ENCODE data around the gene RAPGEF5. TPM values are rescaled to one million over a fixed set of nuclear protein-coding genes. Genes with fewer than 3 reads are reported as not detected.

RAPGEF5 gene
- total and polyA plus RNA-seq, 9 donors, result 6.4 to 22.5 (median 10.4) TPM

DNA sequence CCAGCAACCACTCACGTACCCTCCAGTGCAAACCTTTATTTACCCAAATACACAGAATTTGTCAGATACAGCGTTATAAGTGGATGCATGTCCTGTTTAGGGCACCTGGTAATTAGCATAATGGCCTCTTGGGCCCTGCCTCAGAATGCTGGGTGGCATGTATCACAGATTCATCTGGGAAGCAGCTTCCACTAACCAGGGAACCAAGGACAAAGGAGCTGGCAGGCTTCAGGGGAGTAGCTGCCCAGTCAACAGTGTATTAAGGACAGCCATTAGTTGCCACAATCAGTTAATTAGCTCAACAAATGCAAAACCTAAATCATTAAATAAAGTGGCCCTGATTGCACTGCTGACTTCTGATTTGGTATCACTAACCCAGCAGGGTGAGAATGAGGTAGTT, 105.7 kb downstream of the RAPGEF5 start:
- WGBS, 3 donors, result 93 to 96% (median 95%) methylated on average over 2 of the region's 2 CpGs
- Histone ChIP-seq H3K4me1 (ENCODE audit: insufficient read depth) (no peaks in the 10 kb centered on the region), H3K27ac (no peak overlapping the region), H3K9me3 (no peaks in the 10 kb centered on the region), H3K36me3 (no peaks in the 10 kb centered on the region), H3K4me3 (no peak overlapping the region), H3K27me3 (no peaks in the 10 kb centered on the region)
- no peak for TF ChIP-seq POLR2A (IDR thresholded peaks at IDR 0.05)
- TF ChIP-seq EP300 (IDR thresholded peaks at IDR 0.05), result no peak
- TF ChIP-seq, protein P1, sequence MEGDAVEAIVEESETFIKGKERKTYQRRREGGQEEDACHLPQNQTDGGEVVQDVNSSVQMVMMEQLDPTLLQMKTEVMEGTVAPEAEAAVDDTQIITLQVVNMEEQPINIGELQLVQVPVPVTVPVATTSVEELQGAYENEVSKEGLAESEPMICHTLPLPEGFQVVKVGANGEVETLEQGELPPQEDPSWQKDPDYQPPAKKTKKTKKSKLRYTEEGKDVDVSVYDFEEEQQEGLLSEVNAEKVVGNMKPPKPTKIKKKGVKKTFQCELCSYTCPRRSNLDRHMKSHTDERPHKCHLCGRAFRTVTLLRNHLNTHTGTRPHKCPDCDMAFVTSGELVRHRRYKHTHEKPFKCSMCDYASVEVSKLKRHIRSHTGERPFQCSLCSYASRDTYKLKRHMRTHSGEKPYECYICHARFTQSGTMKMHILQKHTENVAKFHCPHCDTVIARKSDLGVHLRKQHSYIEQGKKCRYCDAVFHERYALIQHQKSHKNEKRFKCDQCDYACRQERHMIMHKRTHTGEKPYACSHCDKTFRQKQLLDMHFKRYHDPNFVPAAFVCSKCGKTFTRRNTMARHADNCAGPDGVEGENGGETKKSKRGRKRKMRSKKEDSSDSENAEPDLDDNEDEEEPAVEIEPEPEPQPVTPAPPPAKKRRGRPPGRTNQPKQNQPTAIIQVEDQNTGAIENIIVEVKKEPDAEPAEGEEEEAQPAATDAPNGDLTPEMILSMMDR (IDR thresholded peaks at IDR 0.05), result no peak
- intact Hi-C loops (cut with DNase I), result no loop called here
- DNase-seq, result no peak

DNA sequence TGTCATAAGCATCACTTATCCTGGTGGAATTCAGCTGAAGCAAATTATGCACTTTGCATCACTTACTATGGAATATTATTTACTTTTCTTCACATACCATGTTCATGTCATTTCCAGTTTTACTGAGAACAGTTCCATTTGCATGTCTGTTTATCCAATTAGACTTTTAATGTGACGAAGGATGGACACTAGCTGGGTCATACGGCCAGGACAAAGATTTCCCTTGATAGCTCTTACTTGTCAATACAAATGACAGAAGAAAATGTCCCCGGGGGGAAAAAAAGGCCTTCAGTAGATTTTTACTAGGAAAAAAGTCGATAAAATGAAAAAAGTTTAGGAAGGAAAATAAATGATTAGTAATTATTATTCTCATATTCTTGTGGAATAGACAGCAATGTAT, 106.6 kb downstream of the RAPGEF5 start:
- intact Hi-C loops (cut with DNase I), result no loop called here
- H3K9me3 ChIP-seq, result no peaks in the 10 kb centered on the region
- no peak for DNase-seq
- TF ChIP-seq, protein P1 (IDR thresholded peaks at IDR 0.05), result no peak
- TF ChIP-seq POLR2A (IDR thresholded peaks at IDR 0.05), result no peak
- TF ChIP-seq EP300 (IDR thresholded peaks at IDR 0.05), result no peak
- no peak overlapping the region for H3K27ac ChIP-seq
- WGBS, 3 donors, result 90 to 94% (median 94%) methylated on average over 4 of the region's 4 CpGs
- no peaks in the 10 kb centered on the region for H3K4me1 ChIP-seq (ENCODE audit: insufficient read depth)
- H3K36me3 ChIP-seq, result no peaks in the 10 kb centered on the region
- H3K4me3 ChIP-seq, result no peak overlapping the region
- H3K27me3 ChIP-seq, result no peaks in the 10 kb centered on the region

DNA sequence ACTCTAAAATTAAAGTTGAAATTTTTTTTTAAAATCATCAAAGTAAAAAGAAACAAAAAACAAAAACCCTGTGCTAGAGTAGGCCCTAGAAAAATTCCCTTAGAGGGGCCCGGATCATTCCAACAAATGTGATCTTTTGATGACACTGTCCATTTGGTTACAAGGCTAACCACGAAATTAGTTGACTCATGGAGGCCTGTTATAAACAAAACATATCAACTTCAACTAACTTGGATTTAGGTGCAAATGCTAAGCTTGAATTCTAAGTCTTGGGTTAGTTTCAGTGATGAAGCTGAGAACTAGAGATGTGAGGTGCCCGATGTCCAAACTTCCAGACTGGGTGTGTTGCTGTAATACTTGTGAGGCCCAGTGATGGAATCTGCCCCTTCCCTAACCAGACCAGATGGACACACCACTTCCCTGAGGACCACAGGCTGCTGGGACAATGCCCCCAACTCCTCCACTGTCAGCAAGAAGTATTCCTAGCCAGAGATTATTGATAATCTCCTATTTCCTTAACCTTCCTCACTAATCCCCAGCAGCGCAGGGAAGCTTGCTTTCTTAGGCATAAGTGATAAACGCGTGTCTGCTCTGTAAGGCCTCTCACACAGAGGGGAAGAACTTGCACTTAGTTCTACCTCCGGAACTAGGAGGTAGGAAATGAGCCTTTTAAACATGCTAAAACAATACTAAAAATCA, 108.7 kb downstream of the RAPGEF5 start:
- Histone ChIP-seq H3K9me3 (no peaks in the 10 kb centered on the region), H3K4me3 (no peak overlapping the region), H3K27me3 (no peaks in the 10 kb centered on the region), H3K36me3 (no peaks in the 10 kb centered on the region), H3K4me1 (ENCODE audit: insufficient read depth) (no peaks in the 10 kb centered on the region), H3K27ac (no peak overlapping the region)
- intact Hi-C loops (cut with DNase I), result no loop called here
- TF ChIP-seq, protein P1 (IDR thresholded peaks at IDR 0.05), result no peak
- TF ChIP-seq EP300 (IDR thresholded peaks at IDR 0.05), result no peak
- no peak for DNase-seq
- 90 to 92% (median 90%) methylated on average over 7 of the region's 7 CpGs for WGBS, 3 donors

DNA sequence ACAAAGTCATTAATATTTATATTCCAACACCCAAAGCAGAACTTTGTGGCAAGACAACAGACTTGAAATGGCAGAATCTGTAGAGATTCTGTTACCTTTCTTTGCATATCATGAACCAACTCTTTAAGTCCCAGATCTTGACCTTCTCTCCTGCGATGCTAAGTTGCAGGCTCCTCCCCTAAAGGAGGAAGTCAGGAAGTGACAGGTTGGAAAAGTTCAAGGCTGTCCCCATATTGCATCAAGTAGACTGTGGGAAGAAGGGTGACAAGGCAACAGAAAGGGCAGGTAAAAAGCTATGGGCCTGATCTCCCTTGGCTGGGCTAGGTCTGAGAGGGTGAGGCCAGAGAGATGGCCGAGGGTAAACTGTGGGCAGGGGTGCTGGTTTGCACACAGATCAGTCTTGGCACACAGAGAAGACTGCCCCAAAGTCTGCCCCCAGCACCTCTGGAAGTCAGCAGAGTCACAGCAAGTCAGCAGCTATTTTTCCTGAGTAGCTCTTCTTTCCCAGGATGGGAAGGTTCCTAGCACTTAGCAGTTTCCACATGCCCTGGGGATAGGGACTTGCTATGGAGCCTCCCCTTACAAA, 115.1 kb downstream of the RAPGEF5 start:
- H3K9me3 ChIP-seq, result no peaks in the 10 kb centered on the region
- H3K4me3 ChIP-seq, result no peak overlapping the region
- 76 to 88% (median 80%) methylated on average over 2 of the region's 2 CpGs for WGBS, 3 donors
- DNase-seq, result no peak
- no peaks in the 10 kb centered on the region for H3K36me3 ChIP-seq
- intact Hi-C loops (cut with DNase I), result no loop called here
- TF ChIP-seq, protein P1 (IDR thresholded peaks at IDR 0.05), result no peak
- TF ChIP-seq POLR2A (IDR thresholded peaks at IDR 0.05) (no peak), EP300 (IDR thresholded peaks at IDR 0.05) (no peak)
- no peaks in the 10 kb centered on the region for H3K27me3 ChIP-seq
- H3K27ac ChIP-seq, result no peak overlapping the region
- no peaks in the 10 kb centered on the region for H3K4me1 ChIP-seq (ENCODE audit: insufficient read depth)
